Neural cell (in vitro differentiated cells): ENCODE measurements around the gene TOP3A. TPM values are rescaled to one million over a fixed set of nuclear protein-coding genes. Genes with fewer than 3 reads are reported as not detected.
"Not testable (repeated sequence)": the region's sequence is repeated elsewhere in the genome, so short reads cannot be mapped to it uniquely, and the experiment has no call there.

Experiments used
- H2AFZ ChIP-seq: fragments of 200-600, 300-800 bp; sonication (generic), shearing (Covaris generic); 2 replicates; pipeline ENCODE4 v1.6.0; 2014; ENCODE audit warnings: low read depth, mild to moderate bottlenecking, antibody characterized with exemption, low read length, moderate library complexity
- H3F3A ChIP-seq: fragments of 200-600 bp; shearing (Covaris generic); 2 replicates; pipeline ENCODE4 v1.6.1; 2016; ENCODE audit warnings: mild to moderate bottlenecking, moderate library complexity, mixed read lengths, antibody characterized with exemption, low read length; ENCODE audit not compliant: insufficient read depth, poor library complexity, severe bottlenecking
- H3K27ac ChIP-seq: fragments of 200-600, 300-800 bp; sonication (generic), shearing (Covaris generic); 2 replicates; pipeline ENCODE4 v1.5.1; 2014; ENCODE audit warnings: mild to moderate bottlenecking, low read length, moderate library complexity
- H3K27me3 ChIP-seq: fragments of 300-800, 200-600 bp; sonication (generic), shearing (Covaris generic); 2 replicates; pipeline ENCODE4 v1.6.0; 2014; ENCODE audit warnings: mild to moderate bottlenecking, low read depth, low read length, moderate library complexity; ENCODE audit not compliant: insufficient read depth
- H3K36me3 ChIP-seq: fragments of 300-800, 200-600 bp; sonication (generic), shearing (Covaris generic); 2 replicates; pipeline ENCODE4 v1.5.1; 2014; ENCODE audit warnings: mild to moderate bottlenecking, antibody characterized with exemption, low read length, moderate library complexity; ENCODE audit not compliant: insufficient read depth
- H3K4me2 ChIP-seq: fragments of 300-800, 200-600 bp; sonication (generic), shearing (Covaris generic); 2 replicates; pipeline ENCODE4 v1.6.0; 2014; ENCODE audit warnings: mild to moderate bottlenecking, low read length
- H3K4me3 ChIP-seq: fragments of 300-800, 200-600 bp; sonication (generic), shearing (Covaris generic); 2 replicates; pipeline ENCODE4 v1.5.1; 2014; ENCODE audit warnings: mild to moderate bottlenecking, low read length, moderate library complexity
- H3K79me2 ChIP-seq: fragments of 200-600 bp; shearing (Covaris generic); replicated peaks from 2 replicates; pipeline ENCODE4 v1.6.0; 2014; ENCODE audit warnings: mild to moderate bottlenecking, low read length, moderate library complexity; ENCODE audit not compliant: insufficient read depth
- H3K9ac ChIP-seq: fragments of 300-800, 200-600 bp; sonication (generic), shearing (Covaris generic); 2 replicates; pipeline ENCODE4 v1.6.1; 2016; ENCODE audit warnings: mild to moderate bottlenecking, low read length, mixed read lengths
- H3K9me2 ChIP-seq: fragments of 200-600 bp; shearing (Covaris generic); 2 replicates; pipeline ENCODE4 v1.6.1; 2016; ENCODE audit warnings: mild to moderate bottlenecking, low read length, mixed read lengths; ENCODE audit not compliant: insufficient read depth
- H3K9me3 ChIP-seq: fragments of 200-600, 300-800 bp; sonication (generic), shearing (Covaris generic); 2 replicates; pipeline ENCODE4 v1.6.1; 2016; ENCODE audit warnings: mild to moderate bottlenecking, mixed run types, low read length, moderate library complexity, mixed read lengths
- H4K20me1 ChIP-seq: fragments of 200-600 bp; shearing (Covaris generic); 2 replicates; pipeline ENCODE4 v1.6.1; 2016; ENCODE audit warnings: mild to moderate bottlenecking, mixed run types; ENCODE audit not compliant: insufficient read depth
- EP300 ChIP-seq: fragments of 450-650 bp; conservative IDR thresholded peaks from 2 replicates; pipeline ENCODE4 v1.6.1; 2014; ENCODE audit warnings: antibody characterized with exemption, mild to moderate bottlenecking, moderate library complexity; ENCODE audit not compliant: poor library complexity, severe bottlenecking
- EZH2 ChIP-seq: fragments of 200-600, 300-800 bp; shearing (Covaris generic), sonication (generic); IDR thresholded peaks from 2 replicates; pipeline ENCODE4 v1.6.1; 2014; ENCODE audit warnings: antibody characterized with exemption, low read length, borderline replicate concordance, mild to moderate bottlenecking; ENCODE audit not compliant: insufficient read depth, poor library complexity, severe bottlenecking
- MXI1 ChIP-seq: fragments of 450-650 bp; conservative IDR thresholded peaks from 2 replicates; pipeline ENCODE4 v1.6.1; 2014; ENCODE audit warnings: antibody characterized with exemption, mild to moderate bottlenecking; ENCODE audit not compliant: poor library complexity, severe bottlenecking
- POLR2AphosphoS5 ChIP-seq: IDR thresholded peaks from 2 replicates; pipeline ENCODE4 v1.6.1; 2012
- RAD21 ChIP-seq: fragments of 450-650 bp; conservative IDR thresholded peaks from 2 replicates; pipeline ENCODE4 v1.6.1; 2014; ENCODE audit warnings: antibody characterized with exemption, mild to moderate bottlenecking, moderate library complexity
- SMC3 ChIP-seq: fragments of 450-650 bp; conservative IDR thresholded peaks from 2 replicates; pipeline ENCODE4 v1.6.1; 2014; ENCODE audit warnings: antibody characterized with exemption, mild to moderate bottlenecking, moderate library complexity; ENCODE audit not compliant: poor library complexity
- TAF1 ChIP-seq: IDR thresholded peaks from 2 replicates; pipeline ENCODE4 v1.6.1; 2012; ENCODE audit warnings: low read depth
- polyA plus RNA-seq: library from polyadenylated mRNA; depleted of rRNA; stranded (reverse); fragments of >200 nt; gene quantifications from 2 replicates; pipeline ENCODE4 v1.2.3, GENCODE V29; 2014
- TF ChIP-seq, protein P1 (sequence below): IDR thresholded peaks from 2 replicates; pipeline ENCODE4 v1.6.1; 2012; ENCODE audit warnings: borderline replicate concordance
- TF ChIP-seq, protein P2 (sequence below): fragments of 450-650 bp; IDR thresholded peaks from 2 replicates; pipeline ENCODE4 v1.5.1; 2014; ENCODE audit warnings: antibody characterized with exemption, mild to moderate bottlenecking, moderate library complexity; ENCODE audit not compliant: poor library complexity, severe bottlenecking

The TOP3A gene
- polyA plus RNA-seq, 1 donor from 2014 or later, result 31.9 TPM

DNA sequence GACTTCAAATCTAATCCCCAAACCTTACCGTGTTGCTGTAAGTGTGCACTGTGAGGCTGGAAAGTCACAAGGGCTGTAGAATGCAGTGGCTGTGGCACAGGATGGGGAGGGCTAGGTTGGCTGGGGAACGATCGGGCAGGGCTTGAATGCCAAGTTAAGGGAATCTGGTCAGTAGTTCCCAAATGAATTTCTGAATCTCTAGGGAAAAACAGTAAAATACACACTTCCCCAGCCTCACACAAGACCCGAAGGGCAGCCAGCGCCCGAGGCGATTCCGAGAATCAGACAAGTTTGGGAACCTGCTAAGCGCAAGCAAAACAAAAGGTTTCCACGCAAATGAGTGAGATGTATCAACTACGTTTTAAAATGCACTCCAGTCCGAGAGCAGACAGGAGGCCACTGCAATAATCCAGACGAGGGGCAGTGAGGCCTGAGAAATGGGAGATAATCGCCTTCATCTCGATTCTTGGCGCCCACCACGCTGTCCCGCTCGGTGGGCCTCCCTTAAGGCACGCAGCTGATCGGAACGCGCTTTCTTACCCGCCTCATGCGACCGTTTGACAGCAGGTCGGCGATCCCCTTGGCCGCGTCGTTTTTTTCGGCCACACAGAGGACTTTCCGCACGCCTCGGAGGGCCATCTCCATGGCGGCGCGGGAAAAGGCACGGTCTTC lies 599 bp downstream of the TOP3A start:
- H3F3A ChIP-seq, result peaks cover 4% of the 10 kb centered on the region
- peak overlapping the region; percentile 76 for H3K9ac ChIP-seq
- no peaks in the 10 kb centered on the region for H4K20me1 ChIP-seq
- H3K9me2 ChIP-seq, result no peaks in the 10 kb centered on the region
- H3K27ac ChIP-seq, result peak overlapping the region; percentile 73
- peak overlapping the region; percentile 65 for H2AFZ ChIP-seq
- no peak for TF ChIP-seq EZH2
- TF ChIP-seq TAF1, result no peak
- TF ChIP-seq, protein P1, sequence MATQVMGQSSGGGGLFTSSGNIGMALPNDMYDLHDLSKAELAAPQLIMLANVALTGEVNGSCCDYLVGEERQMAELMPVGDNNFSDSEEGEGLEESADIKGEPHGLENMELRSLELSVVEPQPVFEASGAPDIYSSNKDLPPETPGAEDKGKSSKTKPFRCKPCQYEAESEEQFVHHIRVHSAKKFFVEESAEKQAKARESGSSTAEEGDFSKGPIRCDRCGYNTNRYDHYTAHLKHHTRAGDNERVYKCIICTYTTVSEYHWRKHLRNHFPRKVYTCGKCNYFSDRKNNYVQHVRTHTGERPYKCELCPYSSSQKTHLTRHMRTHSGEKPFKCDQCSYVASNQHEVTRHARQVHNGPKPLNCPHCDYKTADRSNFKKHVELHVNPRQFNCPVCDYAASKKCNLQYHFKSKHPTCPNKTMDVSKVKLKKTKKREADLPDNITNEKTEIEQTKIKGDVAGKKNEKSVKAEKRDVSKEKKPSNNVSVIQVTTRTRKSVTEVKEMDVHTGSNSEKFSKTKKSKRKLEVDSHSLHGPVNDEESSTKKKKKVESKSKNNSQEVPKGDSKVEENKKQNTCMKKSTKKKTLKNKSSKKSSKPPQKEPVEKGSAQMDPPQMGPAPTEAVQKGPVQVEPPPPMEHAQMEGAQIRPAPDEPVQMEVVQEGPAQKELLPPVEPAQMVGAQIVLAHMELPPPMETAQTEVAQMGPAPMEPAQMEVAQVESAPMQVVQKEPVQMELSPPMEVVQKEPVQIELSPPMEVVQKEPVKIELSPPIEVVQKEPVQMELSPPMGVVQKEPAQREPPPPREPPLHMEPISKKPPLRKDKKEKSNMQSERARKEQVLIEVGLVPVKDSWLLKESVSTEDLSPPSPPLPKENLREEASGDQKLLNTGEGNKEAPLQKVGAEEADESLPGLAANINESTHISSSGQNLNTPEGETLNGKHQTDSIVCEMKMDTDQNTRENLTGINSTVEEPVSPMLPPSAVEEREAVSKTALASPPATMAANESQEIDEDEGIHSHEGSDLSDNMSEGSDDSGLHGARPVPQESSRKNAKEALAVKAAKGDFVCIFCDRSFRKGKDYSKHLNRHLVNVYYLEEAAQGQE, result no peak
- no peak for TF ChIP-seq SMC3
- TF ChIP-seq, protein P2, sequence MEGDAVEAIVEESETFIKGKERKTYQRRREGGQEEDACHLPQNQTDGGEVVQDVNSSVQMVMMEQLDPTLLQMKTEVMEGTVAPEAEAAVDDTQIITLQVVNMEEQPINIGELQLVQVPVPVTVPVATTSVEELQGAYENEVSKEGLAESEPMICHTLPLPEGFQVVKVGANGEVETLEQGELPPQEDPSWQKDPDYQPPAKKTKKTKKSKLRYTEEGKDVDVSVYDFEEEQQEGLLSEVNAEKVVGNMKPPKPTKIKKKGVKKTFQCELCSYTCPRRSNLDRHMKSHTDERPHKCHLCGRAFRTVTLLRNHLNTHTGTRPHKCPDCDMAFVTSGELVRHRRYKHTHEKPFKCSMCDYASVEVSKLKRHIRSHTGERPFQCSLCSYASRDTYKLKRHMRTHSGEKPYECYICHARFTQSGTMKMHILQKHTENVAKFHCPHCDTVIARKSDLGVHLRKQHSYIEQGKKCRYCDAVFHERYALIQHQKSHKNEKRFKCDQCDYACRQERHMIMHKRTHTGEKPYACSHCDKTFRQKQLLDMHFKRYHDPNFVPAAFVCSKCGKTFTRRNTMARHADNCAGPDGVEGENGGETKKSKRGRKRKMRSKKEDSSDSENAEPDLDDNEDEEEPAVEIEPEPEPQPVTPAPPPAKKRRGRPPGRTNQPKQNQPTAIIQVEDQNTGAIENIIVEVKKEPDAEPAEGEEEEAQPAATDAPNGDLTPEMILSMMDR, result no peak
- TF ChIP-seq POLR2AphosphoS5, result no peak
- TF ChIP-seq MXI1, result no peak
- TF ChIP-seq RAD21, result no peak
- no peak for TF ChIP-seq EP300
- H3K79me2 ChIP-seq, result peaks cover 62% of the 10 kb centered on the region
- peak overlapping the region; percentile 52 for H3K4me2 ChIP-seq
- no peaks in the 10 kb centered on the region for H3K27me3 ChIP-seq
- no peaks in the 10 kb centered on the region for H3K36me3 ChIP-seq
- peak overlapping the region; percentile 99 for H3K4me3 ChIP-seq
- H3K9me3 ChIP-seq, result no peaks in the 10 kb centered on the region

DNA sequence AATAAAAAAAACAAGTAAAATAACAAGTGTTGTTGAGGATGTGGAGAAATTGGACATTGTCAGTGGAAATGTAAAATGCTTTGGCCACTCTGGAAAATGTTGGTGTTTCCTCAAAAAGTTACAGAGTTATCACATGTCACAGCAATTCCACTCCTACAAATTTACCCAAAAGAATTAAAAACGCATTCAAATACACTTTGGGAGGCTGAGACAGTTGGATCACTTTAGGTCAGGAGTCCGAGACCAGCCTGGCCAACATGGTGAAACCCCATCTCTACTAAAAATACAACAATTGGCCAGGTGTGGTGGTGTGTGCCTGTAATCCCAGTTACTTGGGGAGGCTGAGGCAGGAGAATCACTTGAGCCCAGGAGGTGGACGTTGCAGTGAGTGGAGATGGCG lies 5.6 kb downstream of the TOP3A start:
- H3K4me2 ChIP-seq, result no peak overlapping the region
- no peaks in the 10 kb centered on the region for H3K36me3 ChIP-seq
- peaks cover 4% of the 10 kb centered on the region for H3F3A ChIP-seq
- no peaks in the 10 kb centered on the region for H3K9me3 ChIP-seq
- no peaks in the 10 kb centered on the region for H3K27me3 ChIP-seq
- no peaks in the 10 kb centered on the region for H4K20me1 ChIP-seq
- TF ChIP-seq POLR2AphosphoS5 (no peak), MXI1 (no peak), RAD21 (no peak), SMC3 (no peak), EZH2 (no peak), TAF1 (no peak), EP300 (no peak)
- TF ChIP-seq, protein P1, result no peak
- TF ChIP-seq, protein P2, result no peak
- no peaks in the 10 kb centered on the region for H3K9me2 ChIP-seq
- H2AFZ ChIP-seq, result no peak overlapping the region
- H3K9ac ChIP-seq, result no peak overlapping the region
- H3K4me3 ChIP-seq, result no peak overlapping the region
- H3K79me2 ChIP-seq, result peaks cover 36% of the 10 kb centered on the region
- H3K27ac ChIP-seq, result no peak overlapping the region

DNA sequence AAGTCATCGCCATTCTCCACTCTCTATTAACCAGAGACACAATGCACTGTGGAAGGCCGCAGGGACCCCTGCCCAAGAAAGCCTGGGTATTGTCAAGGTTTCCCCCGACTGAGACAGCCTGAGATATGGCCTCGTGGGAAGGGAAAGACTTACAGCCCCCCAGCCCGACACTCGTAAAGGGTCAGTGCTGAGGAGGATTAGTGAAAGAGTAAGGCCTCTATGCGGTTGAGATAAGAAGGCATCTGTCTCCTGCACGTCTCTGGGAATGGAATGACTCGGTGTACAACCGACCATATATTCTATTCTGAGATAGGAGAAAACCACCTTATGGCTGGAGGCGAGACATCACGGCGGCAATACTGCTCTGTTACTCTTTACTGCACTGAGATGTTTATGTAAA lies 11.6 kb downstream of the TOP3A start:
- not testable (repeated sequence) for H2AFZ ChIP-seq, H3K4me3 ChIP-seq, H3K27ac ChIP-seq, H3K9me2 ChIP-seq, H3K79me2 ChIP-seq, H3F3A ChIP-seq, H3K27me3 ChIP-seq, H3K9ac ChIP-seq, H3K4me2 ChIP-seq, H3K36me3 ChIP-seq, H4K20me1 ChIP-seq, H3K9me3 ChIP-seq
